ENCODE results near the gene INS. TPM values are rescaled to one million over a fixed set of nuclear protein-coding genes. Genes with fewer than 3 reads are reported as not detected.

Gene INS
- total and polyA plus RNA-seq, 2 of the 13 experiments (the other 11 are each of a cell fraction or from before 2014, with no cell fraction given), result not detected

DNA sequence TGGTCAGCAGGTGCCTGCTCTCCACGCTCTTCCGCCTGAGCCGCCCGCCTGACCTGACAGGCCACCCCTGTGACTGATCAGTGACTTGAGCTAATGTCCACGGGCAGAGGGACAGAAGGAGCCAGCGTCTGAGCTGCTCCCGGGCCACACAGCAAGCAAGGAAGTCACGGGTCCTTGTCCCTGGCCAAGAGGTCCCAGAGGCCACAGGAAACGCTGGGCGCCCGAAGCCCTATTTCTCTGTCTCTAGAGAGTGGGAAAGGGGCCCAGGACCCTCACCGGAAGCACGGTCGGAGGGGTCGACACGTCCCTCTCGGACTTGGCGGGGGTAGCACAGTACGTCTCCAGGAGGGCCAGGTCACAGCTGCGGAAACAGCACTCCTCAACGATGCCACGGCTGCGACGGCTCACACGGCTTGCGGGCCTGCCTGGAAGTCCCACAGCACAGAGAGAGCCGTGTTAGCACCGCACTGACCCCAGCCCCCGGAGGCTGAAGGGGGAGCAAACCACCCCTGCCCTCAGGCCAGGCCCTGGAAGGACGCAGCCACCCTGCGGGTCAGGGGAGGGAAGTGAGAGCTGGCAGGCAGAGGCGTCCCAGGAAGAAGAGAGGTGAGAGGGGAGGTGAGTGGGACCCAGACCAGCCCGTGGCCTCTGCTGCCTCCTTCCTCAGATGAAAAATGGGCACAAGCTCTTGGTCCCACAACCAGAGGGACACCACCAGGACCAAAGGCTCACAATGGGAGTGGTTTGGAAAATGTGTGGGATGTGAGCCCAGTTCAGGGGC lies 27.6 kb downstream of the INS start (continued):
- TF ChIP-seq, protein P1, sequence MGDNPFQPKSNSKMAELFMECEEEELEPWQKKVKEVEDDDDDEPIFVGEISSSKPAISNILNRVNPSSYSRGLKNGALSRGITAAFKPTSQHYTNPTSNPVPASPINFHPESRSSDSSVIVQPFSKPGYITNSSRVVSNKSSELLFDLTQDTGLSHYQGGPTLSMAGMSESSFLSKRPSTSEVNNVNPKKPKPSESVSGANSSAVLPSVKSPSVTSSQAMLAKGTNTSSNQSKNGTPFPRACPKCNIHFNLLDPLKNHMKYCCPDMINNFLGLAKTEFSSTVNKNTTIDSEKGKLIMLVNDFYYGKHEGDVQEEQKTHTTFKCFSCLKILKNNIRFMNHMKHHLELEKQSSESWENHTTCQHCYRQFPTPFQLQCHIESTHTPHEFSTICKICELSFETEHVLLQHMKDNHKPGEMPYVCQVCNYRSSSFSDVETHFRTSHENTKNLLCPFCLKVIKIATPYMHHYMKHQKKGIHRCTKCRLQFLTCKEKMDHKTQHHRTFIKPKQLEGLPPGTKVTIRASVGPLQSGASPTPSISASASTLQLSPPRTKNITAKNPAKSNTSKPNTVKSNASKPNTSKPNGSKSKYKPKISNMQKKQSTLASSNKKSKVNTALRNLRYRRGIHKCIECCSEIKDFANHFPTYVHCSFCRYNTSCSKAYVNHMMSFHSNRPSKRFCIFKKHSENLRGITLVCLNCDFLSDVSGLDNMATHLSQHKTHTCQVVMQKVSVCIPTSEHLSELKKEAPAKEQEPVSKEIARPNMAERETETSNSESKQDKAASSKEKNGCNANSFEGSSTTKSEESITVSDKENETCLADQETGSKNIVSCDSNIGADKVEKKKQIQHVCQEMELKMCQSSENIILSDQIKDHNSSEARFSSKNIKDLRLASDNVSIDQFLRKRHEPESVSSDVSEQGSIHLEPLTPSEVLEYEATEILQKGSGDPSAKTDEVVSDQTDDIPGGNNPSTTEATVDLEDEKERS (CRISPR knock-in tag; IDR thresholded peaks at IDR 0.05), result peak; percentile 62; the same call in 1 of the 2 replicates
- peak; percentile 46; the same call in 1 of the 2 replicates for TF ChIP-seq UBTF (CRISPR knock-in tag; IDR thresholded peaks at IDR 0.05)
- TF ChIP-seq ZBTB20 (CRISPR knock-in tag; IDR thresholded peaks at IDR 0.05; ENCODE audit: borderline replicate concordance, low read depth), result peak; percentile 14; the same call in 1 of the 2 replicates
- peak; percentile 45; the same call in 1 of the 2 replicates for TF ChIP-seq HNRNPL (IDR thresholded peaks at IDR 0.05; ENCODE audit: low read depth, low read length)
- TF ChIP-seq POLR2AphosphoS5 (IDR thresholded peaks at IDR 0.05; ENCODE audit: low read depth, low read length), result peak; percentile 58
- TF ChIP-seq TCF12 (IDR thresholded peaks at IDR 0.05), result no peak
- TF ChIP-seq TCF12 (CRISPR knock-in tag; IDR thresholded peaks at IDR 0.05), result no peak
- TF ChIP-seq ZNF33A (CRISPR knock-in tag; IDR thresholded peaks at IDR 0.05; ENCODE audit: borderline replicate concordance), result 0 out of 2 replicates have a peak, but pooled peaks have one; percentile 70
- no peak for TF ChIP-seq PHF8 (CRISPR knock-in tag; IDR thresholded peaks at IDR 0.05)
- TF ChIP-seq ZBTB38 (CRISPR knock-in tag; IDR thresholded peaks at IDR 0.05), result peak; percentile 58
- TF ChIP-seq ZNF83 (CRISPR knock-in tag; IDR thresholded peaks at IDR 0.05; ENCODE audit: borderline replicate concordance), result no peak
- peak; percentile 7; the same call in 1 of the 2 replicates for TF ChIP-seq SALL1 (CRISPR knock-in tag; IDR thresholded peaks at IDR 0.05)
- TF ChIP-seq MIER3 (CRISPR knock-in tag; IDR thresholded peaks at IDR 0.05; ENCODE audit: borderline replicate concordance), result no peak
- TF ChIP-seq ZMYM2 (CRISPR knock-in tag; IDR thresholded peaks at IDR 0.05), result no peak
- no peak for TF ChIP-seq ASH2L (IDR thresholded peaks at IDR 0.05; ENCODE audit: insufficient read length, low read depth, low read length)
- TF ChIP-seq ELK4 (CRISPR knock-in tag; IDR thresholded peaks at IDR 0.05; ENCODE audit: borderline replicate concordance), result no peak
- TF ChIP-seq KDM2A (CRISPR knock-in tag; IDR thresholded peaks at IDR 0.05; ENCODE audit: borderline replicate concordance, low read depth), result peak; percentile 25; the same call in 1 of the 2 replicates
- peak; percentile 56; the same call in 1 of the 2 replicates for TF ChIP-seq SMAD3 (CRISPR knock-in tag; IDR thresholded peaks at IDR 0.05)
- no peak; the same call in 1 of the 2 replicates for TF ChIP-seq MEF2D (CRISPR knock-in tag; IDR thresholded peaks at IDR 0.05)
- no peak for TF ChIP-seq GABPA (IDR thresholded peaks at IDR 0.05; ENCODE audit: low read depth, low read length)
- no peak for TF ChIP-seq GABPA (CRISPR knock-in tag; IDR thresholded peaks at IDR 0.05; ENCODE audit: low read depth)
- TF ChIP-seq ZNF720 (CRISPR knock-in tag; IDR thresholded peaks at IDR 0.05), result no peak
- TF ChIP-seq ZNF724P (CRISPR knock-in tag; IDR thresholded peaks at IDR 0.05; ENCODE audit: borderline replicate concordance), result peak; percentile 19

Measured in HepG2 (cell line).